GM18505 (cell line): ENCODE results near the gene GPR143.

Source experiments
- ATAC-seq: cut with Tn5 transposase; IDR thresholded peaks from one replicate; pipeline ENCODE4 v1.9.1; 2021; ENCODE audit not compliant: unreplicated experiment
- POLR2A ChIP-seq: IDR thresholded peaks from 4 replicates; pipeline ENCODE4 v1.6.1; 2011; ENCODE audit warnings: borderline replicate concordance; ENCODE audit not compliant: insufficient read depth, insufficient read length; ENCODE audit errors: extremely low read depth

GPR143 gene

DNA sequence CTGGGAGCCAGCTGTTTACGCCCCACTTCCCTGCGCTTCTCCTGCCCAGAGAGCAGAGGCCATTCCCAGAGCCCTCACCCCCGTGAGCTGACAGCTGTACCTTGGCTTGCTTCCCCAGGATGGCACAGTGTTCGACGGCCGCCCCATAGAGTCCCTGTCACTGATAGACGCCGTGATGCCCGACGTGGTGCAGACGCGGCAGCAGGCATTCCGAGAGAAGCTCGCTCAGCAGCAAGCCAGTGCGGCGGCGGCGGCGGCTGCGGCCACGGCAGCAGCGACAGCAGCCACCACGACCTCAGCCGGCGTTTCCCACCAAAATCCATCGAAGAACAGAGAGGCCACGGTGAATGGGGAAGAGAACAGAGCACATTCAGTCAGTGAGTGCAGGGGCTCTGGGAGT lies 77.7 kb downstream of the GPR143 start:
- TF ChIP-seq POLR2A, result no peak
- no peak for ATAC-seq

- TF ChIP-seq POLR2A, result no peak
- ATAC-seq, result no peak
Observed at GRCh38 chrX:9683350-9683749, 82.3 kb downstream of the GPR143 start.

GRCh38 chrX:9682861-9683260 lies 82.8 kb downstream of the GPR143 start:
- no peak for ATAC-seq
- TF ChIP-seq POLR2A, result no peak

DNA sequence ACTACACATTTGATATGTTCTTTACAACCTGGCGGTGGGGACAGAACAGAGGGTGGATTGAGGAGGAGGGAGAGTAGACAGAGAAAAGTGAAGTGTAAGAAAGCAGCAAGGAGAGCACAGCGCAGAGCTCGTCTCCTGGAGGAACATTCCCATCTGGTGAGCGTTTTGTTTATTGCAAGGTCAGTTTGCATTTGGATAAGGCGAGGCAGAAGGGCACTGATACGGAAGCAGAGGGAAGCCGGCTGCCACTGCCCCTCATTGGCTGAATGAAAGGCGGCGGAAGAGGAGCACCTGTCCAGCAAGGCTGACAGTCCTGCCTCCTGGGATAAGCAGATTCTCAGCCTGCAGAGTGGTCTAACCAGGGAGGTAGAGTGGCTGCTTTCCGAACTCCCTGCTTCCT lies 83.2 kb downstream of the GPR143 start:
- TF ChIP-seq POLR2A, result no peak
- ATAC-seq, result no peak

- no peak for ATAC-seq
- TF ChIP-seq POLR2A, result no peak
Observed at GRCh38 chrX:9681422-9681821, 84.2 kb downstream of the GPR143 start.

GRCh38 chrX:9681011-9681410 lies 84.6 kb downstream of the GPR143 start:
- no peak for TF ChIP-seq POLR2A
- ATAC-seq, result no peak

DNA sequence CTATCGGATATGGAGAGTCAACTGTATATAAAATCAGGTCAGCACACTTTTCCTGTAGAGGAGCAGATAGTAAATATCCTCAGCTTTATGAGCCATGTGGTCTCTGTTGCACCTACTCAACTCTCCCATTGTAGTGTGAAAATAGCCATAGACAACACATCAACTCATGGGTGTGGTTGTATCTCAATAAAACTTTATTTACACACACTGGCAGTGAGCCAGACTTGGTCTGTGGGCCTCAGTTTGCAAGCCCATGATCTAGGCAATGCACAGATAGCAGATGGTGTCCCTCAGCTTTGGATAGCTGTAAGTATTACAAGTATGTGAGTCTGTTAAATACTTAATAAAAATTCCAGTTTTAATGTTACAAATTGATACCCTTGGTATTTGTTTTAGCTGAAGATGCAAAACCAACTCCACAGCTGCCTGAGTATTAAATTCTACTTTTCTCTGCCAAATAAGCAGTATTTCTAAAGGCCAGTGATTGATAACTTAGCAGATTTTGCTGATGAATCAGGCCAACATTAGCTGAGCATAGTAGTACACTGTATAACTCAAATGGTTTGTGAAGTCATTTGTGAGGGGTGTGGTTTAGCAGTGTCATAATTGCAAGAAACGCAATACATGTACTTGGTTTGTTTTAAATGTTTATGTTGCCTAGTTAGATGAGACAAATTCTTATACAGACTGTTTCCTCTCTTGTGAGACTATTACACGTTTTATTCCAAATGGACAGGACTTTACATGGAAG lies 87.3 kb downstream of the GPR143 start:
- no peak for ATAC-seq
- TF ChIP-seq POLR2A, result no peak

DNA sequence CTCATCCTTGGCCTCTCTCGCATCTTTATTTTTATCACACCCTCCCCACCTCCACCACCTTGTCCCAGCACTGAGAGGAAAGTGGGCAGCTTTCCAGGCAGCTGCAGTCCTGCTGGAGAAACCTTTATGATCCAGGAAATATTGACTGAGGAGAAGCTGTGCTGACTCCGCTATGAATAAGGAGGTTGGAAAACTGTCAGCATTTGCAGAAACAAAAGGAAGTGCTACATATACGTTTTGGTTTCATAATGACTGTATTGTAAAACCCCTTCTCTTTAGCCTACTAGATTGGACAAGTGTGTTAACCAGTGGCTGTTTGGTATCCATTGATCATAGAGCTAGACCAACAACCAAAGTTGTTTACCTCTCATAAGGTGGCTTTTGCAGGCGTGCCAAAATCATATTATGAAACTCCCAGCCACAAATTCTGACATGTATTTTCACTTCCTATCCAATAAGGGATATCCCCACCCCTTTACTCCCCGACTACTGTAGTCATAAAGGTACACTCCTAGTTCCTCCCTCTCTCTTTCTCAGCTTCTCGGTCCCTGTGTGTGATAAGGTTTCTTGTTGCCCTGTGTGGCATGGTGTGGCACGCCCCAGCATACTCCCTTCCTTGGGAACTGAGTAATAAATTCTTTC lies 88.4 kb downstream of the GPR143 start:
- no peak for TF ChIP-seq POLR2A
- peak; percentile 98 for ATAC-seq

DNA sequence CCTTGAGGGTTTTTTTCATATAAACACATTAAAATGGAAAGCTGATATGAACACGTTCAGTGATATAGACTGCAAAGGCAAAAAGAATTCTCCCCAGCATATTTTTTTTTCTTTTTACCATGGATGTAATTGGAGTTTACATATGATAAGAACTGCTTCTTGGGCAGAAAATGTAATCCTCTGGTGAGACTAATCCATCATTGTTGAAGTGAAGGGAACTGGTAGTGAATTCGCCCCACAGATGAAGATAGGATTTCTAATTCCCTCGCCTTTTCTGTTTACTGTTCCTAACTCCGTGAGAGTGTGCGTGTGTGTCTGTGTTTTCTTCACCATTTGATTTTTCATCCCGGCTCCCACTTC lies 88.9 kb downstream of the GPR143 start:
- TF ChIP-seq POLR2A, result no peak
- ATAC-seq, result no peak

DNA sequence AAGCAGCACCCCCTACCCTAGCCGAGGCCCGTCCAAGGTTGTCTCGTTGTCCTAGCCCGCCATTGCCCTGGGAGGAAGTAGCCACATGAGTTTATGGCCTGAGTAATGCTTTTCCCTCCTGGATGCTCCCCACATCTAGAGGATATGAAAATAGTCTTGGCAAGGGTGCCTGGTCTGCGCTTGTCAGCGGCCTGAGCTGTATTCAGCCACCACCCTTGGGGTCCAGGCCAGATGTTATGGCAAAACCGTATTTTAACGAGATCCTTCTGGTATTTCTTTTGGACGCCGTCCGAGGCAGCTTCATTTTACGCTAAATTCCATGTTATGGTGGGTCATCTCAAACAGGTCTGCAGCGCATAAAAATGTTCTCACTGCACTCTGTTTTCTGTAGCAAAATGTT lies 89.3 kb downstream of the GPR143 start:
- ATAC-seq, result no peak
- no peak for TF ChIP-seq POLR2A
